Sigmoid colon (tissue), 7 donors: Measurements from ENCODE around the gene MPHOSPH10. TPM values are rescaled to one million over a fixed set of nuclear protein-coding genes. Genes with fewer than 3 reads are reported as not detected.
"Not testable (repeated sequence)": the region's sequence is repeated elsewhere in the genome, so short reads cannot be mapped to it uniquely, and the experiment has no call there.

Experiments used
- DNase-seq: peaks from one replicate; pipeline ENCODE4 v3.0.0-alpha.2; 2019
- H3K27ac ChIP-seq, 4 donors: fragments of 200-600 bp; sonication (generic); one replicate each; pipeline ENCODE4 v1.5.1; 2016 to 2019; ENCODE audit warnings: mild to moderate bottlenecking in 1 of 4
- H3K27me3 ChIP-seq, 3 donors: fragments of 200-600 bp; sonication (generic); one replicate each; pipeline ENCODE4 v1.5.1; 2019; ENCODE audit warnings: mild to moderate bottlenecking in 1 of 3
- H3K36me3 ChIP-seq, 4 donors: fragments of 200-600 bp; sonication (generic); one replicate each; pipeline ENCODE4 v1.5.1; 2016 to 2019
- H3K4me1 ChIP-seq, 4 donors: fragments of 200-600 bp; sonication (generic); one replicate each; pipeline ENCODE4 v1.5.1; 2017 to 2019
- H3K4me3 ChIP-seq, 4 donors: fragments of 200-600 bp; sonication (generic); one replicate each; pipeline ENCODE4 v1.5.1; 2017 to 2019; ENCODE audit warnings: mild to moderate bottlenecking in 2 of 4, moderate library complexity in 1 of 4
- H3K9me3 ChIP-seq, 4 donors: fragments of 200-600 bp in 3 of 4; sonication (generic) in 3 of 4; one replicate each; pipeline versions ENCODE4 v1.5.1 to v1.6.1; 2013 to 2019
- CTCF ChIP-seq, 4 experiments: fragments of 450-650 bp in 3 of 4; fragments of 200-600 bp in 1 of 4; IDR thresholded peaks; one replicate each; pipeline ENCODE4 v1.5.1; 2016 to 2019; ENCODE audit warnings: antibody characterized with exemption in 4 of 4, mild to moderate bottlenecking in 3 of 4, moderate library complexity in 2 of 4
- EP300 ChIP-seq, 4 donors: sonication (generic); formaldehyde crosslinking; IDR thresholded peaks; one replicate each; pipeline ENCODE4 v1.6.1; 2017; ENCODE audit warnings: antibody characterized with exemption in 4 of 4
- POLR2A ChIP-seq, 2 donors: fragments of 450-650 bp; IDR thresholded peaks; one replicate each; pipeline ENCODE4 v1.6.1; 2016; ENCODE audit warnings: antibody characterized with exemption in 2 of 2, mild to moderate bottlenecking in 2 of 2, moderate library complexity in 2 of 2
- POLR2AphosphoS5 ChIP-seq, 4 donors: sonication (generic); formaldehyde crosslinking; IDR thresholded peaks; one replicate each; pipeline ENCODE4 v1.6.1; 2017; ENCODE audit warnings: antibody characterized with exemption in 4 of 4
- WGBS, 2 donors: extraction: QIAGEN DNeasy Blood & Tissue Kit; methylation state at CpG; one replicate each; pipeline ENCODE4 v1.1.7; 2013; 5-methylcytosine and 5-hydroxymethylcytosine counted together
- intact Hi-C: fragments of 100-400 bp; cut with DNase I; formaldehyde crosslinking; loops from one replicate; pipeline ENCODE4 v1.15.1; 2023
- polyA plus RNA-seq, 3 donors: library from polyadenylated mRNA; stranded (reverse); fragments of 200-250 nt; gene quantifications; one replicate each; pipeline ENCODE4 v1.2.3, GENCODE V29; 2013
- total RNA-seq, 4 donors: library from RNA; depleted of rRNA; stranded (reverse); fragments of >200 nt; gene quantifications; one replicate each; pipeline ENCODE4 v1.1.0, GENCODE V29; 2016
- donor health status: healthy with polysubstance abuse.
- donor health status: Bipolar disorder and iron deficiency.
- donor health status: healthy.

Gene MPHOSPH10
- total and polyA plus RNA-seq, 7 donors: 11.1 to 27.1 (median 21.0) TPM

- 6 to 9% methylated on average over 16 of the region's 16 CpGs for WGBS, 2 donors
- intact Hi-C loops: no loop called here
- peak overlapping the region in 3 of 4 donors; percentile 65 to 77 (median 70) for H3K27ac ChIP-seq
- TF ChIP-seq EP300 (IDR thresholded peaks at IDR 0.05): no peak
- no peak for TF ChIP-seq POLR2AphosphoS5 (IDR thresholded peaks at IDR 0.05)
- TF ChIP-seq CTCF (IDR thresholded peaks at IDR 0.05): peak; percentile 19 to 70 (median 51)
- TF ChIP-seq POLR2A (IDR thresholded peaks at IDR 0.05): no peak
- H3K4me3 ChIP-seq: peak overlapping the region; percentile 10 to 42 (median 32)
- no peaks in the 10 kb centered on the region for H3K27me3 ChIP-seq
- no peaks in the 10 kb centered on the region for H3K9me3 ChIP-seq
- DNase-seq: peak; percentile 76
- H3K36me3 ChIP-seq: no peaks in the 10 kb centered on the region
- H3K4me1 ChIP-seq: peaks cover 0 to 15% (median 11%) of the 10 kb centered on the region in 4 donors
Observed at GRCh38 chr2:71157124-71157793, 26.8 kb downstream of the MPHOSPH10 start.

- Histone ChIP-seq H3K4me1 (no peaks in the 10 kb centered on the region), H3K4me3 (no peak overlapping the region), H3K27me3 (no peaks in the 10 kb centered on the region), H3K36me3 (no peaks in the 10 kb centered on the region), H3K9me3 (no peaks in the 10 kb centered on the region), H3K27ac (no peak overlapping the region)
- no peak for TF ChIP-seq POLR2A (IDR thresholded peaks at IDR 0.05)
- TF ChIP-seq EP300 (IDR thresholded peaks at IDR 0.05): no peak
- no peak for TF ChIP-seq CTCF (IDR thresholded peaks at IDR 0.05)
- TF ChIP-seq POLR2AphosphoS5 (IDR thresholded peaks at IDR 0.05): no peak
- DNase-seq: no peak
- WGBS, 2 donors: 81 to 82% methylated on average over 3 of the region's 3 CpGs
- intact Hi-C loops: no loop called here
Observed at GRCh38 chr2:71166812-71167211, 36.4 kb downstream of the MPHOSPH10 start.

DNA sequence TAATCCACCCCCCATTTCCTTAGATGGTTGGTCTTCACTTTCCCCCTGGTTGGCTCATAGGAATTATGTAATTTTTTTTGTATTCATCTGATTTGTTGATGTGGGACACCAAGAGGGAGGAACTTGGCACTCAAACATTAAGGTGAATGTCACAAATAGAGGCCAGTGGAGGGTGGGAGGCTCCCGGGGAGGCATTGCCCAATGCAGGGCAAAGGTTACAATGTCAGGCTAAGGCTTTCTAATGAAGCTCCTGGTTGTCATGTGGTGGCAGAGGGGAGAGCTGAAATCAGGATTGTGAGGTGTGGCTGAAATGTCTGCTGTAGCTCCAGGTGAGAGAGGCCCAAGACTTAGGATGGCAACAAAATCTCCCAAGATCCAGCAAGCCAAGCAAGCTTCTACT is 42.7 kb downstream of the MPHOSPH10 start:
- TF ChIP-seq EP300 (IDR thresholded peaks at IDR 0.05) (no peak), POLR2AphosphoS5 (IDR thresholded peaks at IDR 0.05) (no peak)
- DNase-seq: no peak
- 17 to 60% methylated on average over 1 of the region's 1 CpG for WGBS, 2 donors
- Histone ChIP-seq H3K27me3 (no peaks in the 10 kb centered on the region), H3K9me3 (no peaks in the 10 kb centered on the region), H3K27ac (no peak overlapping the region), H3K4me1 (no peaks in the 10 kb centered on the region), H3K36me3 (no peaks in the 10 kb centered on the region), H3K4me3 (no peak overlapping the region)
- intact Hi-C loops: no loop called here

DNA sequence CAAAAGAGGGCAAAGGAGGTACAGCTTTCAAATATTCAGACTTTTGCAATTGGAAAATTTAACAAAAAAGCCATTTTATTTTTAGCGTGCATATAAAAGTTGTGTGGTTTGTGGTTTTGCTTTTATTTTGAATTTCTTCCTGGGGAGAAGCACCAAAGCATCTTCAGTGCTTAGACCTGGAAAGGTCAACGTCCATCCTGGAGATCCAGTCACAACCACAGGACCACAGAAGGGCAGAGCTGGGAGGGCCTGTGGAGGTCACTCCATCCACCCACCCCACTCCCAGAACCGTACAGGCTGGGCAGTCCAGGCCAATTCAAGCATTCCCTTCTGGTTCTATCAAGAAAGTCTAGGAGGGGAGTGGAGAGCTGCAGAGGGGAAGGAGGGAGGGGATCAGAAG is 43.8 kb downstream of the MPHOSPH10 start:
- WGBS, 2 donors: 55 to 73% methylated on average over 3 of the region's 3 CpGs
- Histone ChIP-seq H3K27ac (no peak overlapping the region), H3K9me3 (no peaks in the 10 kb centered on the region)

GRCh38 chr2:71178836-71179235 is 48.4 kb downstream of the MPHOSPH10 start:
- DNase-seq, H3K4me3 ChIP-seq, H3K27ac ChIP-seq, intact Hi-C loops, H3K27me3 ChIP-seq, H3K9me3 ChIP-seq, H3K36me3 ChIP-seq, H3K4me1 ChIP-seq: not testable (repeated sequence)
- 69 to 80% methylated on average over 8 of the region's 8 CpGs for WGBS, 2 donors

More for the DNA sequence above, 43.8 kb downstream of the MPHOSPH10 start:
- Histone ChIP-seq H3K36me3 (no peaks in the 10 kb centered on the region), H3K27me3 (no peaks in the 10 kb centered on the region), H3K4me1 (no peaks in the 10 kb centered on the region), H3K4me3 (no peak overlapping the region)
- intact Hi-C loops: no loop called here
- DNase-seq: no peak
- no peak for TF ChIP-seq POLR2A (IDR thresholded peaks at IDR 0.05)
- TF ChIP-seq EP300 (IDR thresholded peaks at IDR 0.05): no peak
- no peak for TF ChIP-seq CTCF (IDR thresholded peaks at IDR 0.05)
- TF ChIP-seq POLR2AphosphoS5 (IDR thresholded peaks at IDR 0.05): no peak

DNA sequence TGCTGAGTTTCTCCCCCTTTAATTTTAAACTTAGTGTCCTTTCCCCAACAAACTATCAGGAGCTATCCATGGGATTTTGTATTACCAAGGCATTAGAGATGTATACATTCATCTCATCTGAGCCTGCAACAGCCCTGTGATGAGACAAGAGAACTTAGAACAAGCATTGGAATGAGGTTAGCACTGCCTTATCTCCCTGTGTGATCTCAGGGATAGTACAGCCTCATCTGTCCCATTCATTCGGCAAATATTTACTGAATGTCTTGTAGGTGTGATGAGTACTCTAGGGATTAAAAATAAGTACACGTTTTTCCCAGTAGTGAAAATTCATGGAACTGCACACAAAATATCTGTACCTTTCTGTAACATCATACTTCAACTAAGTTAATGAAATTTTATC is 50.9 kb downstream of the MPHOSPH10 start:
- no peak for DNase-seq
- H3K9me3 ChIP-seq: no peaks in the 10 kb centered on the region
- intact Hi-C loops: no loop called here
- 57 to 73% methylated on average over 2 of the region's 2 CpGs for WGBS, 2 donors
- H3K36me3 ChIP-seq: no peaks in the 10 kb centered on the region
- TF ChIP-seq POLR2A (IDR thresholded peaks at IDR 0.05) (no peak), POLR2AphosphoS5 (IDR thresholded peaks at IDR 0.05) (no peak), CTCF (IDR thresholded peaks at IDR 0.05) (no peak), EP300 (IDR thresholded peaks at IDR 0.05) (no peak)
- no peaks in the 10 kb centered on the region for H3K4me1 ChIP-seq
- no peaks in the 10 kb centered on the region for H3K27me3 ChIP-seq
- no peak overlapping the region for H3K27ac ChIP-seq
- H3K4me3 ChIP-seq: no peak overlapping the region

- H3K36me3 ChIP-seq: peaks cover 0 to 16% (median 3%) of the 10 kb centered on the region in 4 donors
- H3K9me3 ChIP-seq, intact Hi-C loops, H3K27ac ChIP-seq, H3K27me3 ChIP-seq, H3K4me1 ChIP-seq, DNase-seq, H3K4me3 ChIP-seq: not testable (repeated sequence)
- 17 to 85% methylated on average over 2 of the region's 5 CpGs for WGBS, 2 donors
Observed at GRCh38 chr2:71183306-71184115, 53.1 kb downstream of the MPHOSPH10 start.
